H1 (cell line): ENCODE results near the gene PTDSS2. TPM values are rescaled to one million over a fixed set of nuclear protein-coding genes. Genes with fewer than 3 reads are reported as not detected.

Experiments used
- GTF2F1 ChIP-seq: IDR thresholded peaks from 2 replicates; pipeline ENCODE4 v1.6.1; 2012; ENCODE audit warnings: low read depth, low read length, improper control_type of control experiment, borderline replicate concordance
- RNF2 ChIP-seq: fragments of 200-900, 300-1000 bp; sonication (generic); IDR thresholded peaks from 2 replicates; pipeline ENCODE4 v1.7.1; 2016; ENCODE audit warnings: borderline replicate concordance, low read depth, mild to moderate bottlenecking, antibody characterized with exemption, low read length; ENCODE audit not compliant: poor library complexity, severe bottlenecking; ENCODE audit errors: missing control alignments
- SUZ12 ChIP-seq: fragments of 200-600 bp; sonication (generic); IDR thresholded peaks from 2 replicates; pipeline ENCODE4 v1.6.1; 2012; ENCODE audit warnings: mild to moderate bottlenecking, inconsistent platforms, low read length, moderate library complexity, mixed read lengths
- YY1 ChIP-seq: IDR thresholded peaks from 2 replicates; pipeline ENCODE4 v1.6.1; 2011; ENCODE audit warnings: low read depth, mild to moderate bottlenecking, low read length
- polyA plus RNA-seq, 7 experiments: library from polyadenylated mRNA; depleted of rRNA in 3 of 7; stranded (reverse) in 5 of 7; unstranded in 2 of 7; fragments of >200 nt in 5 of 7; fragments of 200-250 nt in 2 of 7; gene quantifications; 1 replicate in 5 of 7; 2 replicates in 1 of 7; 4 replicates in 1 of 7; pipeline versions ENCODE4 v1.2.1 to v1.2.3, GENCODE V29; 2011 to 2013; ENCODE audit warnings: missing spikeins in 2 of 7, mixed read lengths in 2 of 7
- total RNA-seq: library from RNA; stranded (reverse); fragmentation: NEBNext Ultra II Directional; extraction: Animal tissue kit (Norgen Biotek cat#: 25700); gene quantifications from 2 replicates; pipeline ENCODE4 v1.2.1, GENCODE V29; 2021
- TF ChIP-seq, protein P1 (sequence below): fragments of 300-600 bp; sonication (generic); IDR thresholded peaks from 2 replicates; pipeline ENCODE4 v1.7.1; 2012; ENCODE audit warnings: low read length, moderate library complexity, mild to moderate bottlenecking, inconsistent platforms; ENCODE audit not compliant: insufficient replicate concordance

PTDSS2 gene
- total and polyA plus RNA-seq, 2 of the 8 experiments (the other 6 are each of a cell fraction or from before 2014, with no cell fraction given): 48.7 to 68.2 TPM

GRCh38 chr11:477052-477715 is 27.1 kb downstream of the PTDSS2 start (continued):
- TF ChIP-seq, protein P1, sequence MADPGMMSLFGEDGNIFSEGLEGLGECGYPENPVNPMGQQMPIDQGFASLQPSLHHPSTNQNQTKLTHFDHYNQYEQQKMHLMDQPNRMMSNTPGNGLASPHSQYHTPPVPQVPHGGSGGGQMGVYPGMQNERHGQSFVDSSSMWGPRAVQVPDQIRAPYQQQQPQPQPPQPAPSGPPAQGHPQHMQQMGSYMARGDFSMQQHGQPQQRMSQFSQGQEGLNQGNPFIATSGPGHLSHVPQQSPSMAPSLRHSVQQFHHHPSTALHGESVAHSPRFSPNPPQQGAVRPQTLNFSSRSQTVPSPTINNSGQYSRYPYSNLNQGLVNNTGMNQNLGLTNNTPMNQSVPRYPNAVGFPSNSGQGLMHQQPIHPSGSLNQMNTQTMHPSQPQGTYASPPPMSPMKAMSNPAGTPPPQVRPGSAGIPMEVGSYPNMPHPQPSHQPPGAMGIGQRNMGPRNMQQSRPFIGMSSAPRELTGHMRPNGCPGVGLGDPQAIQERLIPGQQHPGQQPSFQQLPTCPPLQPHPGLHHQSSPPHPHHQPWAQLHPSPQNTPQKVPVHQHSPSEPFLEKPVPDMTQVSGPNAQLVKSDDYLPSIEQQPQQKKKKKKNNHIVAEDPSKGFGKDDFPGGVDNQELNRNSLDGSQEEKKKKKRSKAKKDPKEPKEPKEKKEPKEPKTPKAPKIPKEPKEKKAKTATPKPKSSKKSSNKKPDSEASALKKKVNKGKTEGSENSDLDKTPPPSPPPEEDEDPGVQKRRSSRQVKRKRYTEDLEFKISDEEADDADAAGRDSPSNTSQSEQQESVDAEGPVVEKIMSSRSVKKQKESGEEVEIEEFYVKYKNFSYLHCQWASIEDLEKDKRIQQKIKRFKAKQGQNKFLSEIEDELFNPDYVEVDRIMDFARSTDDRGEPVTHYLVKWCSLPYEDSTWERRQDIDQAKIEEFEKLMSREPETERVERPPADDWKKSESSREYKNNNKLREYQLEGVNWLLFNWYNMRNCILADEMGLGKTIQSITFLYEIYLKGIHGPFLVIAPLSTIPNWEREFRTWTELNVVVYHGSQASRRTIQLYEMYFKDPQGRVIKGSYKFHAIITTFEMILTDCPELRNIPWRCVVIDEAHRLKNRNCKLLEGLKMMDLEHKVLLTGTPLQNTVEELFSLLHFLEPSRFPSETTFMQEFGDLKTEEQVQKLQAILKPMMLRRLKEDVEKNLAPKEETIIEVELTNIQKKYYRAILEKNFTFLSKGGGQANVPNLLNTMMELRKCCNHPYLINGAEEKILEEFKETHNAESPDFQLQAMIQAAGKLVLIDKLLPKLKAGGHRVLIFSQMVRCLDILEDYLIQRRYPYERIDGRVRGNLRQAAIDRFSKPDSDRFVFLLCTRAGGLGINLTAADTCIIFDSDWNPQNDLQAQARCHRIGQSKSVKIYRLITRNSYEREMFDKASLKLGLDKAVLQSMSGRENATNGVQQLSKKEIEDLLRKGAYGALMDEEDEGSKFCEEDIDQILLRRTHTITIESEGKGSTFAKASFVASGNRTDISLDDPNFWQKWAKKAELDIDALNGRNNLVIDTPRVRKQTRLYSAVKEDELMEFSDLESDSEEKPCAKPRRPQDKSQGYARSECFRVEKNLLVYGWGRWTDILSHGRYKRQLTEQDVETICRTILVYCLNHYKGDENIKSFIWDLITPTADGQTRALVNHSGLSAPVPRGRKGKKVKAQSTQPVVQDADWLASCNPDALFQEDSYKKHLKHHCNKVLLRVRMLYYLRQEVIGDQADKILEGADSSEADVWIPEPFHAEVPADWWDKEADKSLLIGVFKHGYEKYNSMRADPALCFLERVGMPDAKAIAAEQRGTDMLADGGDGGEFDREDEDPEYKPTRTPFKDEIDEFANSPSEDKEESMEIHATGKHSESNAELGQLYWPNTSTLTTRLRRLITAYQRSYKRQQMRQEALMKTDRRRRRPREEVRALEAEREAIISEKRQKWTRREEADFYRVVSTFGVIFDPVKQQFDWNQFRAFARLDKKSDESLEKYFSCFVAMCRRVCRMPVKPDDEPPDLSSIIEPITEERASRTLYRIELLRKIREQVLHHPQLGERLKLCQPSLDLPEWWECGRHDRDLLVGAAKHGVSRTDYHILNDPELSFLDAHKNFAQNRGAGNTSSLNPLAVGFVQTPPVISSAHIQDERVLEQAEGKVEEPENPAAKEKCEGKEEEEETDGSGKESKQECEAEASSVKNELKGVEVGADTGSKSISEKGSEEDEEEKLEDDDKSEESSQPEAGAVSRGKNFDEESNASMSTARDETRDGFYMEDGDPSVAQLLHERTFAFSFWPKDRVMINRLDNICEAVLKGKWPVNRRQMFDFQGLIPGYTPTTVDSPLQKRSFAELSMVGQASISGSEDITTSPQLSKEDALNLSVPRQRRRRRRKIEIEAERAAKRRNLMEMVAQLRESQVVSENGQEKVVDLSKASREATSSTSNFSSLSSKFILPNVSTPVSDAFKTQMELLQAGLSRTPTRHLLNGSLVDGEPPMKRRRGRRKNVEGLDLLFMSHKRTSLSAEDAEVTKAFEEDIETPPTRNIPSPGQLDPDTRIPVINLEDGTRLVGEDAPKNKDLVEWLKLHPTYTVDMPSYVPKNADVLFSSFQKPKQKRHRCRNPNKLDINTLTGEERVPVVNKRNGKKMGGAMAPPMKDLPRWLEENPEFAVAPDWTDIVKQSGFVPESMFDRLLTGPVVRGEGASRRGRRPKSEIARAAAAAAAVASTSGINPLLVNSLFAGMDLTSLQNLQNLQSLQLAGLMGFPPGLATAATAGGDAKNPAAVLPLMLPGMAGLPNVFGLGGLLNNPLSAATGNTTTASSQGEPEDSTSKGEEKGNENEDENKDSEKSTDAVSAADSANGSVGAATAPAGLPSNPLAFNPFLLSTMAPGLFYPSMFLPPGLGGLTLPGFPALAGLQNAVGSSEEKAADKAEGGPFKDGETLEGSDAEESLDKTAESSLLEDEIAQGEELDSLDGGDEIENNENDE: no peak
- TF ChIP-seq YY1: no peak
- TF ChIP-seq RNF2: no peak
- no peak for TF ChIP-seq GTF2F1
- no peak for TF ChIP-seq SUZ12
